Activated T-cell treated with anti-CD3 and anti-CD28 coated beads, Interleukin-2, amount 50 U/mL, for 48 hours (primary cell): ENCODE data around the gene KCTD13.
"Not testable (repeated sequence)": the region's sequence is repeated elsewhere in the genome, so short reads cannot be mapped to it uniquely, and the experiment has no call there.

Source experiments
- DNase-seq, 2 experiments: peaks; one replicate each; pipeline ENCODE4 v3.0.0-alpha.2; 2020

Gene KCTD13

DNA sequence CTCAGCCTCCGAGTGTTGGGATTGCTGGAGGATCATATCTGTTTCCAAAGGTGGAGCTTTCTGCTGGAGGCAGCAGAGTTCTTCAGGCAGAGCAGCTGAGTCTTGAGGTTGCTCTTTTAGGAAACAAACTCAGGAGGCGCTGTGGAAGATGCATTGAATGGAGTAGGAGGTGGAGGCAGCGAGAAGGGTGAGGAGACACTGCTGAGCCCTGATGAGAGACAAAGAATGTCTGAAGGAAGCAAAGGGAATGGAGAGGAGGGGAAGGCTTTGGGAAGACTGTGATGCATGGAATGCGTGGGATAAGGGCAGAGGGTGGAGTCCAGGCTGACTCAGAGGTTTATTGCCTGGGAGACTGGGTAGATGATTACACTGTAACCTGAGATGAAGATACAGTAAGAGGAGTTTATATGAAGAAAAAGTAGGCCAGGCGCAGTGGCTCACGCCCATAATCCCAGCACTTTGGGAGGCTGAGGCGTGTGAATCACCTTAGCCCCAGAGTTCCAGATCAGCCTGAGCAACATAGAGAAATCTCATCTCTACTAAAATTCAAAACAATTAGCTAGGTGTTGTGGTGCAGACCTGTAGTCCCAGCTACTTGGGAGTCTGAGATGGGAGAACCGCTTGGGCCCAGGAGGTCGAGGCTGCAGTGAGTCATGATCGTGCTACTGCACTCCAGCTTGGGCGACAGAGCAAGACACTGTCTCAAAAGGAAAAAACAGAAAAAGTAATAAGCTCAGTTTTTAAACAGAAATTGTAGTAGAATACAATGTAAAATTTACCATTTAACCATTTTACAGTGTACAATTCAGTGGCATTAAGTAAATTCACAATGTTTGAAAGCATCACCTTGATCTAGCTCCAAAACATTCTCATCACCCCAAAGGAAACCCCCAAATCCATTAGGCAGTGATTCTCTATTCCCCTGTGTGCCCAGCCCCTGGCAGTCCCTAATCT, 18.1 kb upstream of the KCTD13 start:
- DNase-seq, result no peak

DNA sequence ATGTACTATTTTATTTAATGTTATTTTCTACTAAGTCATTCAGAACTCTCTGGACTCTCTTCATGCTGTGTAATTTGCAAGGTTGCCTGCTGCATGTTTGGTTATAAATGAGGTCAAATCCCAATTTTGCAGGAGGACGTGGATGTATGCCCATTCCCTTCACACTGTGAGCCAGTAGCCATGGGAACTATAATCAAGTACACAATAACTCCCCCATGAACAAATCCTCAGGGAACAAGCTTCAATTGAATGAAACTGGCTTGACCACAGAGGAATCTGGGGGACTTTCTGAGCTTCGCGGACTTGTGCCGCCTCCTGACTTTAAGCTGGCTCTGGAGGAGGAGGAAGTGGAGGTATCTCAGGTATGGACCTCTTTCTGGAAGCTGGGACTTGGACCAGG, 14.6 kb upstream of the KCTD13 start:
- DNase-seq, result no peak

DNA sequence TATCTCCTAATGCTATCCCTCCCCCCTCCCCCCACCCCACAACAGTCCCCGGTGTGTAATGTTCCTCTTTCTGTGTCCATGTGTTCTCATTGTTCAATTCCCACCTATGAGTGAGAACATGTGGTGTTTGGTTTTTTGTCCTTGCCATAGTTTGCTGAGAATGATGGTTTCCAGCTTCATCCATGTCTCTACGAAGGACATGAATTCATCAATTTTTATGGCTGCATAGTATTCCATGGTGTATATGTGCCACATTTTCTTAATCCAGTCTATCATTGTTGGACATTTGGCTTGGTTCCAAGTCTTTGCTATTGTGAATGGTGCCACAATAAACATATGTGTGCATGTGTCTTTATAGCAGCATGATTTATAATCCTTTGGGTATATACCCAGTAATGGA, 5.7 kb upstream of the KCTD13 start:
- DNase-seq, result not testable (repeated sequence)

DNA sequence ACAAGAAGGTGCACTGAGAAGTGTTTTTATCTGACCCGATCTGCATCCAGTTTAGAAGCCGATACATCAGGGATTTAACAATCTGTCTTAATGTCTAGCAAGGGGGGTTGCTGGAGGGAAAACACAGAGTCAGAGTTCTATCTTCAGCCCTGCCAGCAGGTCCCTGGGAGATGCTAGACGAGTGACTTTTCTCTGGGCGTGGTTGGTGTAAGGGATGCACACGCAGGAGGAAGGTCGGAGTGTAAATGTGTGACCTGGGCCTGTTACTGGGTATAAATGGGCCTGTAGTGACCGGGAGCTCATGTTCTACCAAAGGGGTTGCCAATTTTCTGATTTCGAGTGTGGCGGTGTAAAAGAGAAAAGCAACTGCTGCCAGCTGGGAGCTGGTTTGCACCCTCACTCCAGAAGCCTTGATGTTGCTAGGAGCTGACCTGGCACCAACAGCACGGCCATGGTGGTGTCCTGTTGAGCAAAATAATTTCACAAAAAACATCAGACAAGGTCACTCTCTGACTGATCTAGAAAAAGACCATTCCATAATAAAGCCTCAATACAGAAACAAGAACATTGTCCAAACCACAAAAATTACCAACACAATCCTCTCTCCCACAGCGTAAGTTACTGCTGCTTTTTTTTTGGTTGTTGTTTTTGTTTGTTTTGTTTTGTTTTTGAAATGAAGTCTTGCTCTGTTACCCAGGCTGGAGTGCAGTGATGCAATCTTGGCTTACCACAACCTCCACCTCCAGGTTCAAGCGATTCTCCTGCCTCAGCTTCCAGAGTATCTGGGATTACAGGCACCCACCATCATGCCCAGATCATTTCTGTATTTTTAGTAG, 1.3 kb upstream of the KCTD13 start:
- DNase-seq, result no peak

DNA sequence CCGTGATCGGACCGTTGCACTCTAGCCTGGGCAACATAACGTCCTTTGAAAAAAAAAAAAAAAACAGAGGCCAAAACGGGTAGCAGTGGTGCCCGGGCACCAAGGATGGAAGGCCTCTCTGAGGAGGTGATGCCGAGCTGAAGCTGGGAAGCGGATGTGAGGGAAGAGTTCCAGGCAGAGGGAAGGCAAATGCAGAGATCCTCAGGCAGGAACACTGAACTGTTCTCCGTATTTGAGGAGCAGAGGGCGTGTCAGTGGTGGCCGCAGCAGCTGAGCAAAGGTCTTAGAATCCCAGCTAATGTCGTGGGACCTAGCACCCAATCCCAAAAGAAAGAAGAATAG, 656 bp upstream of the KCTD13 start:
- no peak for DNase-seq

DNA sequence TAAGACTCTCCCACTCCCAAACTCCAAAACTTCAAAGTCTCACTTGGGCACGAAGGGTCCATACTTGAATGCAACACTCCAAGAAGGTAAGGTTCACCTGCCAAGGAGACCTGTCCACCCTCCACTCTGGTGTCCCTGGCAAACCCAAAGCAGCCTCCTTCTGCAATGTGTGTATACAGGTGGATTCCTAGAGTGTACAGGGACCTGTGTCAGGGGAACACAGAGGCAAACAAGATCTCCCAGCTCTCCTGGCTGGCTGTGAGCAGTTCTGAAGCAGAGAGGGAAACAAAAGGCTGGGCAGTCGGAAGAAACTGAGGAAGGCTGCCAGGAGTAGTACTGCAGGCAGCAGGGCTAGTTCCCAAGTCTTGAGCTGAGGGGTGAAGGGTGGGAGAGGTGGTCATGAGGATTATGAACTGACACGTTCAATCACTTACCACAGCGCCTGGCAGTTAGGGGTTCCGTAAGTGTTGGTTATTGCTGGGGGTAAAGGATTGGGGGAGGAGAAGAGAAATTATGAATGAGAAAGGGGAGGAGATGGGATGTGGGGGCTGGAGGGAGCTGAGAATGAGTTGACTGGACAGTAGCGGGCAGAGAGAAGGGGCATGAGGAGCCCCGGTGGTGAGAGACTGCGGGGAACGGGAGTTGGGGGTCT, 795 bp downstream of the KCTD13 start:
- DNase-seq, result peak; percentile 30 to 45

DNA sequence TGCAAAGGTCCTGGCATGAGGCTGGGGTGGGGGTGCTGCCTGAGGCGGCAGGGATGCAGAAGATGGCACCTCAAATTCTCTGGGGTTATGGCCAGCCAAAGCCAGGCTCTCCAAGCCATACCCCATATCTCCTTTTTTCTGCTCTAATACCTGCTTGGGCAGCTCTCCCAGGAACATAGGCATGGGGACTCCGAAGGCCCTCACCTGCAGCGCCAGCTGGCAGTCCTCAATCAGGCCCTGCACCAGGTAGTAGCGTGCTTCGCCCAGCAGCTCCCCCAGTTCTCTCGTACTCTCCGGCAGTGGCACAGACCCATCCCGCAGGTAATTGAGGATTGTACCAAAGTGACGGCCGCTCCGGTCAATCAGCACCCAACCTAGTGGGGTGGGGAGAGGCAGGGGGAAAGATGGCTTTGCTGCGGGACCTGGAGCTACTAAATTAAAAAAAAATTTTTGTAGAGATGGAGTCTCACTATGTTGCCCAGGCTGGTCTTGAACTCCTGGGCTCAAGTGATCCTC, 3.0 kb downstream of the KCTD13 start:
- DNase-seq, result no peak

DNA sequence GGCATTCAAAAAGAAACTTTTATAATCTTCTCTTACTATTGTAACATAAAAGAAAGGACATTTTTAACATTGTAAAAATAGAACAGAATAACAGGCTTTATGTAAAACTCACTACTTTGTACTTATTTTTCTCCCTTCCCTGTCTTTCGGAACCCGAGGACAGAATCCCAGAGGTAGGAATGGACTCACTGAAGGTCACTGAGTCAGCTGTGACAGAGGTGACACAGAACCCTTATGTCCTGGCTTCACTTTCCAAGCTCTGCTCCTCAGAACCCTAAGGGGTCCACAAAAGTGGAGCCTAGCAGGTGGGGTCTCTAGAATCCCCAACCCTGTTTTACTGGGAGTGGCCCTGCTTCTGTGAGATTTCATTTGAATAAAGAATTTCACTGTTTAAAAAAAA, 3.7 kb downstream of the KCTD13 start:
- no peak for DNase-seq

DNA sequence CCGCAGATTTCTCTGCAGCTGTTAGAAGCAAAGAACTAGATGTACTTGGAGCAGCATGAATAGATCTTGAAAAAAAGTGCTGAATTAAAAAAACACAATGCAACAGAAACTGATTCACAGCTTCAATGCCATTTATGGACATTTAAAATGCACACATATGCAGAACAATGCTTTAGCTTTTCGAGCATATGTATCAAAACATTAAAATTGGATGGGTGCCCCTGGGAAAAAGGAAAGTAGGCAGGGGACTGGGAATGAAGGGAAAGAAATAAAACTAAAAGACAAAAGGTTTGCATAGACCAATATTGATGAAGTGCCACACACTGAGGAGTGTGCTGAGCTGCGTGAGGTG, 5.0 kb downstream of the KCTD13 start:
- no peak for DNase-seq

DNA sequence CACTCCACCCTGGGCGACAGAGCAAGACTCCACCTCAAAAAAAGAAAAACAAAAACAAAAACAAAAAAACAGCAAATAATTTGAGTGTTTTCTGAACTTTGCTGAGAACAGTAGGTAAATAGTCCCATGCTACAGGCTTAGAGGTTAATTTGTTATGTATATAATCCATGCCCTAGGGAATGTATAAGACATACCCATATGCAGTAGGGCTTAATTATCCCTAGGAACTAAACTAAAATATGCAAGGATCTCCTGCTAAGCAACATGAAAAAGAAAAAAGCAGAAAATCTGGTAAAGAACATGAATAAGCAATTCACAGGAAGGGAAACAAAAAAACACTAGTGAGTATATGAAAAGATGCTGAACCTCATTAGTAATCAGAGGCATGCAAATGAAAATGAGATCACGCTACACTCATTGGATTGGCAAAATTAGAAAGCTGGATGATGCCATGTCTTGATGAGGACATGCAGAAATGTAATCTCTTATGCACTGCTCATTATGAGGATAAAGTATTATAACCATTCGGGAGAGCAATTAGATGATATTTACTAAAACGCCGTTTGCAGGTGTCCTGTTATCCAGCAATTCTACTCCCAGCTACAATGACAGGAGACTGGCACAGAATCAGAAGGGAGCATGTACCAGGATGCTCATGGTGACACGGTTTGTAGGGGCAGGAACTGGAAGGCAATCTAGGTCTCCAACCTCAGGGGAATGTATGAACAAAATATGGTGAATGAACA, 5.6 kb downstream of the KCTD13 start:
- no peak for DNase-seq

DNA sequence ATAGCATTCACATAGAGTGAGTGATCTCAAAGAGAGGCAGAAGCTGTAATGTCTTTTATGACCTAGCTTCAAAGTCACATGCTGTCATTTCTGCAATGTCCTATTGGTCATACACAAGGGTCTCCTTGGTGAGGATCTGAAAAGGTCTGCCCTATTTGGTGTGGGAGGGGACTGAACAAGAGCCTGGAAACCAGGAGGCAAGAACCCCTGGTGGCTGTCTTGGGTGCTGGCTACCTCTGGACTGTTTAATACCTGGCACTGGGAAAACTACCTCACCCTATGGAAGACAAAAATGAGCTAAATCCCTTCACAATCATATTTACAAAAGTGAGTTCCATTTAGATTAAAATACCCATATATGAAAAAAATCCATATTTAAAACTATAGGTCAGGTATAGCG, 9.0 kb downstream of the KCTD13 start:
- DNase-seq, result no peak

DNA sequence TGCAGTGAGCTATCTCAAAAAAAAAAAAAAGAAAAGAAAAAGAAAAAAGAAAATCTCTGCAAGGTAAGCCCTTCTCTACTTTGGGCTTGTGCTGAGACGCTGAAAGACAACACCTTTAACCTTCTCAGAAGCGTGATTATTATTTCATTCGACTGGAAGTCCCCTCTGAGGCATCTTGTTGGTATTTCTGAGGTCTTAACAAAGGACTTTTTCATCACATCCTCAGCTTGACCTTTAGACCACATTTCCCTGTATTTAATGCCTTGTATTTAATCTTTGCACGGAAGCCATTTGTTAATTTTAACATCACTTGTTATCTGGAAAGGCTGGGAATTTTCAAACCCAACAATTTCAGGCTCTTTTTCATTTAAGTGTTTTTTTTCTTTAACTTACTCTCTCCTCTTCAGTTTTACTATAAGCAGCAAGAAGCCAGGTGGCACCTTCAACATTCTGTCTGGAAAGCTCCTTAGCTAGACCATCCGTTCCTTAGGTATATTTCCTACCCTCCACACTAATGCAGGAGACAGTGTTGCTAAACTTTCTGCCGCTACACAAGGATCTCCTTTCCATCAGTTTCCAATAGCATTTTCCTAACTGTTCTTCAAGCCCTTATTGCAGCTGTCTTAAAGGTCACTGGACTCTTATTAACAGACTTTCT, 10.3 kb downstream of the KCTD13 start:
- no peak for DNase-seq

DNA sequence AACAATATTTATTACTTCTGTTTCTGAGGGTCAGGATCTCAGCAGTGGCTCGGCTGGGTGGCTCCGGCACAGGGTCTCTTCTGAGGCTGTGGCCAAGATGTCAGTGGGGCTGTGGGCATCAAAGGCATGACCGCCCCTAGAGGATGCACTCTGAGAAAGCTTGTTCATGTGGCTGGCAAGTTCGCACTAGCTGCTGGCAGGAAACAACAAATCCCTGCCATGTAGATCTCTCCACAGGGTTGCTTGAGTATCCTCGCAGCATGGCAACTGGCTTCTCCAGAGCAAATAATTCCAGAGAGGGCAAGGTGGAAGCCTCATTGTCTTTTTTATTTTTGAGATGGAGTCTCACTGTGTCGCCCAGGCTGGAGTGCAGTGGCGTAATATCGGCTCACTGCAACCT, 12.5 kb downstream of the KCTD13 start:
- DNase-seq, result no peak

DNA sequence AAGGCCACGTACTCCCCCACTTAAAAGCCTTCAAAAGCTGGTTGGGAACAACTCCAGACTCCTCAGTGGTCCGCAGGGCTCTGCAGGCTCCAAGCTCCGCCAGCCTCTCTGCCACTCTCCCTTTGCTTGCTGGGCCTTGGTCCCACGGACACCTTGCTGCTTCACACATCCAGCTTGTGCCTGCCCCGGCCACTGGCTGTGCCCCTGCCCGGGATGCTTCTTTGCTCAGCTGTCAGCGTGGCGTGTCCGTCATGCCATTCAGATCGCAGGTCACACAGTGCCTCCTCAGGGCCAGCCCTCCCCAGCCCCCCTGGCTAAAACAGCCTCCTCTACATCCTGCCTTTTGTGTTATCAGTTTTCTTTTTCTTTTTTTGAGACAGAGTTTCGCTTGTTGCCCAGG, 13.9 kb downstream of the KCTD13 start:
- DNase-seq, result no peak

DNA sequence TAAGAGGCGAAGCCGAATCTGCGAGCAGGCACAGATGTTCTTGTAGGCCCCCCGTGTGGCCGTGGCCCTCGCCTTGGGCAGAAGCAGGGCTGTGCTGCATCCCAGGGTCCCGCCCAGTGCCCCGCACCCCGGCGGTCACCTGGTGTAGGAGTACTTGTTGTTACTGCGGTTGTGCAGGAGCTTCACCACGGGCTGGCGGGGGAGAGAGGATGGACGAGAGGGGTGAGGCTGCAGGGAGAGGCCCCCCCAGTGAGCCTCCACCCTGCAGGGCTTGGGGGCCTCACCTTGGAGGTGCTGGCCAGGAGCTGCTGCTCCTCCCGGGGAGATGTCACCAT, 14.4 kb downstream of the KCTD13 start:
- DNase-seq, result no peak

DNA sequence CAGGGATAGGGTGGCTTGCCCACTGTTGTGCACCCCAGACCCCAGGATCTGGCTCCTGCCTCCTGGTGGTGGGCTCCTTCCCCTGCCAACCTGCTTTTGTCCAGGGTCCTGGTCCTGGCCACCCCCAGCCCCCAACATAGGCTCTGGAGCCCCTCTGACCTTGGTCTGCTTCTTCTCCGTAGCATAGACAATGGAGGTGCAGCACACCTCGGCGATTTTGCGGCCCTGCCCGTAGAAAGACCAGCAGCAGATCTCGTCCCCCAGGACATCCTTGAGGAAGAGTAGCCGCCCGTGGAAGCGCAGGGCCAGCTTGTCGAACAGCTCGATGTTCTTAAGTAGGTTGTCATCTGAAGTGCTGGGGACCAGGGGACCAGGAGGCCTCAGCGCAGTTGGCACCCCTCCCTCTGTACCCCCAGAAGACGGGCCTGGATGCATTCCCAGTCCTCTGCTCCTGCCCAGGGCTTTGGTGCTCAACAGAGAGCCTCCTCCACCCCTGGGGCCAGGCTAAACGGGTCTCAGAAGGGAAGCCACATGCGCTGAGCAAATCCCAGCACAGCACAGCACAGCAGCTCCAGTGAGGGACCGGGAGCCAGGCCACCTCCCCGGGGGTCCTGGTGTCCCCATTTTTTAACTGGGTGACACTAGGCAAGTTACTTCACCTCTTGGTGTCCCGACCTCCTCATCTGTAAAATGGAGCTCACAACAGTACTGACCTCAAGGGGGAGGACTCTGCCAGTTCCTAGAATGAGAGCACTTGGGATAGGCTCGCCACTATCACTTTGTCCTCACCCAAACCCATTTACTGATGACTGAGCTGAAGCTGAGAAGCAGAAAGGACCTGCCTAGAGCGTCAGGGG, 15.0 kb downstream of the KCTD13 start:
- no peak for DNase-seq

DNA sequence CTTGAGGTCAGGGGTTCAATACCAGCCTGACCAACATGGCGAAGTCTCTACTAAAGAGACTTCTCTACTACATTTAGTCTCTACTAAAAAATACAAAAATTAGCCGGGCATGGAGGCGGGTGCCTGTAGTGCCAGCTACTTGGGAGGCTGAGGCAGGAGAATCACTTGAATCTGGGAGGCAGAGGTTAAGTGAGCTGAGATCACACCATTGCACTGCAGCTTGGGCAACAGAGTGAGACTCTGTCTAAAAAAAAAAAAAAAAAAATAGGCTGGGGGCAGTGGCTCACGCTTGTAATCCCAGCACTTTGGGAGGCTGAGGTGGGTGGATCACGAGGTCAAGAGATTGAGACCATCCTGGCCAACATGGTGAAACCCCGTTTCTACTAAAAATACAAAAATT, 16.2 kb downstream of the KCTD13 start:
- not testable (repeated sequence) for DNase-seq

DNA sequence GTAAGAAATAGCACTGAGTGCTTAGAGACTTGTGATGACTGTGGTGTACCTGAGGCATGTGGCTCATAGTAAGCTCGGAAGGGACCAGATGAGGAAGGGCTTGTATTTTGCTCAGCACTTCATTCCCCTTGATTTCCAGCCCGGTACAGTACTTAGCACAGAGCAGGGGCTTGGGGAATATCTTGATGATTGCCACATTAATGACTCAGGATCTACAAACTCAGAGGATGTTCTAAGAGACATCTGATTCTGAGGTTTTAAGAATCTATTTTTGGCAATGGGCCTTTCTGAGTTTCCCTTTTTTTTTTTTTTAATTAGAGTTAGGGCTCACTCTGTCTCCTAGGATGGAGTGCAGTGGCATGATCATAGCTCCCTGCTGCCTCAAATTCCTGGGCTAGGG, 16.6 kb downstream of the KCTD13 start:
- DNase-seq, result no peak

DNA sequence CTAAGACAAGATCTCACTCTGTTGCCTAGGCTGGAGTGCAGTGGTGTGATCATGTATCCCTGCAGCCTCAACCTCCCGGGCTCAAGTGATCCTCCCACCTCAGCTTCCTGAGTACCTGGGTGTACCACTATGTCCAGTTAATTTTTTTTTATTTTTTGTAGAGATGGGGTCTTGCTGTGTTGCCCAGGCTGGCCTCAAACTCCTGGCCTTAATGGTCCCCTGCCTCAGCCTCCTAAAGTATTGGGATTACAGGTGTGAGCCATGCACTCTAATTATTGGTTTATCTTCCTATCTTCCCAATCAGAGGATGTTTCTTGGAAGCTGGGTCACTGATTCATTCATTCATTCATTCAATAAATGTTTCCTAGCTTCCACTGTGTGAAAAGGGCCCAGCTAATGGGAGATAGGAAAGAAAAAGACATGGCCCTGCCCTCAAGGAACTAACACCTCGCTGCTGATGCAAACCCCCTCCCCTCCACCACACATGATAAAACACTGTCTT, 17.3 kb downstream of the KCTD13 start:
- DNase-seq, result no peak

DNA sequence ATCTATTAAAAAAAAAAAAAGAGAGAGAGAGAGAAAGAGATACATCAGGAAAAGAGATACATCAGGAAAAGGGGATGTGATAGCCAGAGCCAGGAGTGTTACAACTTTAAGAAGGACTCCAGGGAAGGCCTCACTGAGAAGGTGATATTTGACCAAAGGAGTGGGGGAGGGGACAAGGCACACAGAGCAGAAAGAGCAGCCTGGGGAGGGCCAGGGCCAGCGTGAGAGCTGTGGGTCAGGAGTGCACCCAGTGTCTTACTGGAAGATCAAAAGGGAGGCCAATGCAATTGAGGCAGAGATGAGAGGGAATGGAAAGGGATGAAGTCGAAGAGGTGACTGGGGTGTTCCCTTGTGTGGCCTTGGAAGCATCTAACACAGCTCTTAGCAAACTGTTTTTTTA, 18.1 kb downstream of the KCTD13 start:
- no peak for DNase-seq
